Activated CD8-positive, alpha-beta T cell treated with anti-CD3 and anti-CD28 coated beads, Interleukin-2, amount 10 ng/mL, durations not matched to agents 7 days and 5 days (primary cell): Measurements from ENCODE around the gene RPN2. TPM values are rescaled to one million over a fixed set of nuclear protein-coding genes. Genes with fewer than 3 reads are reported as not detected.
"Not testable (repeated sequence)": the region's sequence is repeated elsewhere in the genome, so short reads cannot be mapped to it uniquely, and the experiment has no call there.

Experiments used
- ATAC-seq: fragments of 150-1000 bp; cut with Tn5 transposase; one replicate; pipeline ENCODE4 v1.10.0; 2021; ENCODE audit warnings: moderate library complexity
- CTCF ChIA-PET: fragments of 350-600 bp; sonication (Branson Sonifier 250); formaldehyde crosslinking; loops from one replicate; lab custom pipeline; 2021; ENCODE audit warnings: antibody characterized with exemption; lab: Charles Lee
- POLR2A ChIA-PET: fragments of 350-600 bp; sonication (Branson Sonifier 250); formaldehyde crosslinking; loops from one replicate; lab custom pipeline; 2021; ENCODE audit warnings: antibody characterized with exemption; lab: Charles Lee
- DNase-seq: peaks from one replicate; pipeline ENCODE4 v3.0.0-alpha.2; 2020
- H3K27ac Mint-ChIP-seq: one replicate; pipeline ENCODE4 v1.8.0; 2021; ENCODE audit warnings: mild to moderate bottlenecking, mixed read lengths
- H3K27me3 Mint-ChIP-seq: one replicate; pipeline ENCODE4 v1.8.0; 2021; ENCODE audit warnings: low read depth, mixed read lengths
- H3K36me3 Mint-ChIP-seq: one replicate; pipeline ENCODE4 v1.8.0; 2021; ENCODE audit warnings: low read depth, mixed read lengths
- H3K4me1 Mint-ChIP-seq: one replicate; pipeline ENCODE4 v1.8.0; 2021; ENCODE audit warnings: low read depth, mixed read lengths
- H3K4me3 Mint-ChIP-seq: one replicate; pipeline ENCODE4 v1.8.0; 2021; ENCODE audit warnings: mild to moderate bottlenecking, mixed read lengths
- H3K9me3 Mint-ChIP-seq: one replicate; pipeline ENCODE4 v1.8.0; 2022; ENCODE audit warnings: mixed read lengths; ENCODE audit not compliant: insufficient read depth
- total RNA-seq, 2 experiments: library from RNA; stranded (reverse); gene quantifications; one replicate each; pipeline ENCODE4 v1.2.3, GENCODE V29; 2021

RPN2 gene
- 100 to 1,000 TPM; 163 to 165 TPM for total RNA-seq

GRCh38 chr20:37178839-37179682 lies at the start of gene RPN2, which contains the start of gene MROH8:
TSS of gene RPN2 (plus strand) at chr20:37179330. CDS start at chr20:37179357, 27 bp downstream.
TSS of gene MROH8 (minus strand) at chr20:37179548.
- Mint-ChIP-seq H3K4me3 (peak within 1 kb of the TSS; percentile 95), H3K36me3 (peaks cover 21% of the 10 kb centered on the region), H3K27me3 (no peaks in the 10 kb centered on the region), H3K27ac (peak within 1 kb of the TSS; percentile 97), H3K9me3 (no peaks in the 10 kb centered on the region), H3K4me1 (peaks cover 36% of the 10 kb centered on the region)
- CTCF ChIA-PET = interaction anchor here (0.7 to 3.8 kb wide), 16 partner anchors 12 to 1602 kb away, joined by 3 to 89 read pairs (median 4); partner anchors contain the start of genes BLCAP and RBL1
- ATAC-seq (peak; percentile 98), DNase-seq (peak; percentile 97)
- POLR2A ChIA-PET = interaction anchor here (0.6 to 2.0 kb wide), 13 partner anchors 11 to 405 kb away, joined by 3 to 35 read pairs (median 4); partner anchors contain the start of genes BLCAP, DSN1 and RBL1

DNA sequence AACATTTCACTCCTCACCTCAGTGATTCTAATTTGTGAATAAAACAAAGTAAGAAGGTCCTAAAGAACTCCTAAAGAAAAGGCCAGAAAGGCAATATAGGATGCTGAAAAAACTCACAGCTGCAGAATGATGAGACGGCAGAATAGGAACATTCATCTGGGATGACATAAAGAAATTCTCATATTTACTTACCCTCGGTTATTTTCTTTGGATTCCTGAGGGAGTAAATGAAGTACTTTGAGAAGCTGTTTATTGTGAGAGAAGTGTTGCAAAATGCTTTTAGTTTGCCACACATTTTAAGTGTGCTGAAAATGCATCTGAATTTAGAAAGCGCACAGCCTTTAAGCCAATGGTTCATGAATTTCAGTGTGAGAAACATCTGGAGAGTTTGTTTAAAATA lies 47.6 kb upstream of the RPN2 start:
- no peaks in the 10 kb centered on the region for H3K9me3 Mint-ChIP-seq
- H3K27ac Mint-ChIP-seq = no peak overlapping the region
- no peaks in the 10 kb centered on the region for H3K36me3 Mint-ChIP-seq
- H3K4me1 Mint-ChIP-seq = peaks cover 4% of the 10 kb centered on the region
- H3K4me3 Mint-ChIP-seq = no peak overlapping the region
- ChIA-PET CTCF (no interaction called here), POLR2A (no interaction called here)
- DNase-seq (no peak), ATAC-seq (no peak)
- no peaks in the 10 kb centered on the region for H3K27me3 Mint-ChIP-seq

DNA sequence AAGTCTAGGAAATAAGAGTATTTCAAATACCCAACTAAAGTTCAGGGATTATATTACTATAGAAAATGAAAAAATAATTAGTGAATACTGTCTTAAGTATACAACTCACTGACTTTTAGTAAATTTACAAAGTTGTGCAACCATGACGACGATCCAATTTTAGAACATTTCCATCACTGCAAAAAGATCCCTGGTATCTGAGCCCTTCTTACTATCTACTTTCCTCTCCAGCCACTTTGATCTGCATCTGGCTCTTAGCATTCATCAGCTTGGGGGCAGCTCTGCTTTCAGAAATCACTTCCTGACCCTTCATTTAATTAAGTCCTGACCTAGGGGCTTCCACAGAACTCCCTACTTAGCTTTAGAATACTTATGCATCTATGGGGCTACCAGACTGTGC lies 45.2 kb upstream of the RPN2 start:
- CTCF ChIA-PET = no interaction called here
- no peak for DNase-seq
- ATAC-seq = no peak
- POLR2A ChIA-PET = no interaction called here
- no peaks in the 10 kb centered on the region for H3K36me3 Mint-ChIP-seq
- H3K4me1 Mint-ChIP-seq = peaks cover 4% of the 10 kb centered on the region
- H3K27me3 Mint-ChIP-seq = no peaks in the 10 kb centered on the region
- no peaks in the 10 kb centered on the region for H3K9me3 Mint-ChIP-seq
- H3K27ac Mint-ChIP-seq = no peak overlapping the region
- no peak overlapping the region for H3K4me3 Mint-ChIP-seq

DNA sequence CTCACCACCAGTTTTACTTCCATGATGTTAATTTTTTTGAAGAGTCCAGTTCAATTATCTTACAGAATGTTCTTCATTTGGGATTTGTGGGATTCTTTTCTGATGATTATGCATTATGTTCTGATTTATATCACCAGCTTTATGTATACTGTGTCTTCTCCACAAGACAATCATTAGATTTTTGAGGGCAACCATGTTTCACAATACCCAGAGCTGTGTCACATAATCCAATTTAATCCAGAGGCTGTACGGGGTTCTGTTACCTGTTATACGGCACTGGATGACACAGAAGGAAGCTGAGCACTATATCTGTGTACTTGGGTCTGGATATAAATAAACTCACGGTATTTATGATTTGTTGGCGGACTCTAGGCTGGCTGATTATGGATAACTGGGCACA lies 41.6 kb upstream of the RPN2 start:
- POLR2A ChIA-PET = interaction anchor here (0.9 kb wide), 1 partner anchor 42 kb away, joined by 4 read pairs; the partner anchor contains the start of gene RBL1
- Mint-ChIP-seq H3K27me3 (no peaks in the 10 kb centered on the region), H3K4me3 (no peak overlapping the region), H3K27ac (no peak overlapping the region), H3K36me3 (no peaks in the 10 kb centered on the region), H3K9me3 (no peaks in the 10 kb centered on the region), H3K4me1 (no peaks in the 10 kb centered on the region)
- ATAC-seq (no peak), DNase-seq (no peak)
- CTCF ChIA-PET = interaction anchor here (1.0 kb wide), 1 partner anchor 58 kb away, joined by 3 read pairs; no protein-coding TSS in a partner anchor

DNA sequence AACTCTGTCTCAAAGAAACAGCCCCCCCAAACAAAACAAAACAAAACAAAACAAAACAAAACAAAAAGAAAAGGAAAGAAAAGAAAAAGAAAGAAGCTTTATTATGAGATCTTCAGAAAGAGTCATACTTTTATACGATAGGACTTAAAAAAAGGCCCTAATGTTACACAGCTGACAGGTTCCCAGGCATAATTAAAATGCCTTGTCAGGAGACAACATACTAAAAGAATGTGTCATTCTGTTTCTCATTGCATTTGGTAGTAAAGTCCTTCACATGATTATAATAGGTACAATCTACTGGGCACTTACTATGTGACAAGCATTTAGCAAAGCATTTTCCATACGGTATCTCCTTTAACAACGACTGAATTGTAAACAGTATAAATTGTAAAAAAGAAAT lies 36.4 kb upstream of the RPN2 start:
- Mint-ChIP-seq H3K4me1 (no peaks in the 10 kb centered on the region), H3K9me3 (no peaks in the 10 kb centered on the region), H3K4me3 (no peak overlapping the region), H3K36me3 (no peaks in the 10 kb centered on the region), H3K27me3 (no peaks in the 10 kb centered on the region), H3K27ac (no peak overlapping the region)
- POLR2A ChIA-PET = no interaction called here
- no peak for DNase-seq
- CTCF ChIA-PET = no interaction called here
- ATAC-seq = no peak

DNA sequence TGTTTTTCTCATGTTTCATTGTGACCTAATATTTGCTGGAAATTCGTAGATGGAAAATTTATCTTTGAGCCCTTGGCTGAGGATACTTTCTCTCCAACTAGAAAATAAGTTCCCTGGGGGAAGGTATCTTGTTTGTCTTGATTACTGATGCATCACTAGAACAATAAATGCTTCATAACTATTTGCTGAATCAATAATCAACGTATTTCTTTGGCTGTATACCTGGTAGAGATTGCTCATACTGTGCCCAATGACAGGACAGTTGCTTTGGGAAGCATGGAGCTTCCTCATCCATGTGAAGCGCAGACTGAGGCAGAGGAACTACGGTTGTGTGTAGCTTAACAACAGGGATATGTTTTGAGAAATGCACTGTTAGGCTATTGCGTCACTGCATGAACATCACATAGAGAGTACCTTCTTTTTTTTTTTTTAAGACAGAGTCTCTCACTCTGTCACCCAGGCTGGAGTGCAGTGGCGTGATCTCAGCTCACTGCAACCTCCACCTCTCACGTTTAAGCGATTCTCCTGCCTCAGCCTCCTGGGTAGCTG lies 34.2 kb upstream of the RPN2 start:
- ChIA-PET CTCF (no interaction called here), POLR2A (no interaction called here)
- ATAC-seq = no peak
- no peaks in the 10 kb centered on the region for H3K27me3 Mint-ChIP-seq
- no peak overlapping the region for H3K27ac Mint-ChIP-seq
- no peaks in the 10 kb centered on the region for H3K9me3 Mint-ChIP-seq
- no peaks in the 10 kb centered on the region for H3K4me1 Mint-ChIP-seq
- H3K4me3 Mint-ChIP-seq = no peak overlapping the region
- no peaks in the 10 kb centered on the region for H3K36me3 Mint-ChIP-seq
- no peak for DNase-seq

GRCh38 chr20:37147250-37147649 lies 31.9 kb upstream of the RPN2 start:
- no peak overlapping the region for H3K4me3 Mint-ChIP-seq
- no peaks in the 10 kb centered on the region for H3K9me3 Mint-ChIP-seq
- H3K36me3 Mint-ChIP-seq = no peaks in the 10 kb centered on the region
- ChIA-PET CTCF (no interaction called here), POLR2A (no interaction called here)
- no peaks in the 10 kb centered on the region for H3K4me1 Mint-ChIP-seq
- ATAC-seq = no peak
- H3K27ac Mint-ChIP-seq = no peak overlapping the region
- DNase-seq = no peak
- no peaks in the 10 kb centered on the region for H3K27me3 Mint-ChIP-seq

- H3K9me3 Mint-ChIP-seq, POLR2A ChIA-PET, H3K27me3 Mint-ChIP-seq, H3K27ac Mint-ChIP-seq, CTCF ChIA-PET, H3K36me3 Mint-ChIP-seq, DNase-seq, ATAC-seq, H3K4me1 Mint-ChIP-seq, H3K4me3 Mint-ChIP-seq: not testable (repeated sequence)
Observed at GRCh38 chr20:37150864-37151263, 28.3 kb upstream of the RPN2 start.

DNA sequence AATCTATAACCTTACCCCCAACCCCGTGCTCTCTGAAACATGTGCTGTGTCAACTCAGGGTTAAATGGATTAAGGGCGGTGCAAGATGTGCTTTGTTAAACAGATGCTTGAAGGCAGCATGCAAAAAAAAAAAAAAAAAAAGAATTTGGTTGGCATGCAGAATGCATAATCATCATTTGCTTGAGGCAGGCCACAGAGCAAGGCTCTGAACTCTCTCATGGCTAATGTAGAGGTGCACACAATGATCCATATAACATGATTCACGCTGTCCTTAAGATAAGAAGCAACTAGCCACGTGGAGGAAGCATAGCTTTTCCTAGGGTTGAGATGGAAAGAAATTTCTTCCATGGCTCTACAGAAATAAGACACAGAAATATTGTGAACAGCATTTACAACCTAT lies 27.6 kb upstream of the RPN2 start:
- Mint-ChIP-seq H3K27ac (no peak overlapping the region), H3K4me3 (no peak overlapping the region), H3K36me3 (no peaks in the 10 kb centered on the region), H3K27me3 (no peaks in the 10 kb centered on the region), H3K4me1 (no peaks in the 10 kb centered on the region), H3K9me3 (no peaks in the 10 kb centered on the region)
- ChIA-PET POLR2A (no interaction called here), CTCF (no interaction called here)
- DNase-seq = no peak
- no peak for ATAC-seq

DNA sequence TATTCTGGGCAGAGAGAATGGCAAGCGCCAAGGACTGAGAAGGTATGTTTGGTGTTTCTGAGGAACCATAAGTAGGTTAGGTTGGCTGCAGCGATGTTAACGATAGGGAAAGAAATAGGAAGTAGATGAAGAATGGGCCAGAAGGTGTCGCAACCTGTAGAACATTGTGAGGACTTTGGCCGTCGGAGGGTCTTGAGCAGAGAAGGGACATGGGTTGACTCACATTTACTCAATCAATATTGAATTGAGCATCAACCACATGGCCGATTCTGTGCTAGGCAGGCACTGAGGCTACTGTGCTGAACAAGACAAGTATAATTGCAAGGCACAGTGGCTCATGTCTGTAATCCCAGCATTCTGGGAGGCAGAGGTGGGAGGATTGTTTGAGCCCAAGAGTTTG lies 26.8 kb upstream of the RPN2 start:
- Mint-ChIP-seq H3K4me1 (no peaks in the 10 kb centered on the region), H3K27me3 (no peaks in the 10 kb centered on the region), H3K36me3 (no peaks in the 10 kb centered on the region), H3K9me3 (no peaks in the 10 kb centered on the region), H3K4me3 (no peak overlapping the region), H3K27ac (no peak overlapping the region)
- ChIA-PET CTCF (no interaction called here), POLR2A (no interaction called here)
- ATAC-seq (no peak), DNase-seq (no peak)

DNA sequence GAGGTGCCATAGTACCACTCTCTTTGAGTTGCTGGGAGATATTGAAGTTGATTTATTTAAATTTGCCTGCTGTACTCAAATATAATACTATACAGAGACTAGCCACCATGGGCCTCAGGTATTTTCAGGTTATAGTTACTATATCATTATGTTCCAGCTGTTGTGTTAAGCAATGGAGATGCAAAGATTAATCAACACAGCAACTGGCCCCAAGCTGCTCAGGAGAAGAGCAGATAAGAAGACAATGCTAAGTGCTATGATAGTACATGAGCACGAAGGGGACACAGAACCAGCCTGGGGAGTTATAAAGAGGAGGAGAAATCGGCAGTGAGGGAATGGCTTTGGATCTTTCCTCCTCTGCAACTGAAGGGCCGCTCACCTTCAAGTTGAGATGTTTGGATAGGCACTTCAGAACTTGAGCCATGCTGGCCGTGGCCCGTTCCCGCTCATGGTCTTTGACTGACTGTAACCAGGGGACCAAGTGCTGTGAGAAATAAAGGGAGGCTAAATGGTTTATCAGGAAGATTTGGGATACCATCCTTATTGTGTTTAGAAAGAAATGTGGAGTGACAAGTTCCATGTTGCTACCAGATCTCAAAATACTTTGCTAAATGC lies 24.3 kb upstream of the RPN2 start:
- ChIA-PET POLR2A (no interaction called here), CTCF (interaction anchor here (1.3 kb wide), 1 partner anchor 37 kb away, joined by 3 read pairs; no protein-coding TSS in a partner anchor)
- Mint-ChIP-seq H3K9me3 (no peaks in the 10 kb centered on the region), H3K27ac (no peak overlapping the region), H3K4me3 (no peak overlapping the region), H3K27me3 (no peaks in the 10 kb centered on the region), H3K36me3 (no peaks in the 10 kb centered on the region), H3K4me1 (no peaks in the 10 kb centered on the region)
- DNase-seq (no peak), ATAC-seq (no peak)

DNA sequence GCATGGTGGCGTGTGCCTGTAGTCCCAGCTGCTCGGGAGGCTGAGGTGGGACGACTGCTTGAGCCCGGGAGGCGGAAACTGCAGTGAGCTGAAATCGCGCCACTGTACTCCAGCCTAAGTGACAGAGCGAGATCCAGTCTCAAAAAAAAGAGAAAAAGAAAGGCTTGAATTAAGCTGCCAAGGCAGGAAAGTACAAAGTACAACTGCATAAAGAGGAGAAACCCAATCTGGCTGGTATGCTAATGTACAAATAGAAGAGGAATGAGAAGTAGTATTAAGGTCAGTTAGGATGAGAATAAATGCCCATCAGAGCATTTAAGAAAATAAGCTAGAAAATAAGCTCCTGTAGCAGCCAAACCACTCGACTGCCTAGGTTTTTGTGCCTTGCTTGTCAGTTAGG lies 23.1 kb upstream of the RPN2 start:
- H3K4me1 Mint-ChIP-seq = no peaks in the 10 kb centered on the region
- H3K27me3 Mint-ChIP-seq = no peaks in the 10 kb centered on the region
- ChIA-PET POLR2A (no interaction called here), CTCF (interaction anchor here (1.3 kb wide), 1 partner anchor 36 kb away, joined by 3 read pairs; no protein-coding TSS in a partner anchor)
- ATAC-seq (no peak), DNase-seq (no peak)
- H3K27ac Mint-ChIP-seq = no peak overlapping the region
- H3K4me3 Mint-ChIP-seq = no peak overlapping the region
- no peaks in the 10 kb centered on the region for H3K9me3 Mint-ChIP-seq
- H3K36me3 Mint-ChIP-seq = no peaks in the 10 kb centered on the region
